ENCODE results near the gene RAE1. TPM values are rescaled to one million over a fixed set of nuclear protein-coding genes. Genes with fewer than 3 reads are reported as not detected.
A peak's percentile ranks its signal among the peaks of the same experiment; 100 is the strongest.
"Not testable (repeated sequence)": the region's sequence is repeated elsewhere in the genome, so short reads cannot be mapped to it uniquely, and the experiment has no call there.

Gene RAE1
- total RNA-seq, 1 experiment from 2014 or later, result 64.1 TPM

- BruUV-seq (replicated peaks), result no TSS peak
- no peaks in the 10 kb centered on the region for H3K36me3 Mint-ChIP-seq (ENCODE audit: insufficient read depth, unreplicated experiment)
- H3K4me3 Mint-ChIP-seq (ENCODE audit: low read depth, unreplicated experiment), result no peak overlapping the region
Measured at GRCh38 chr20:57417051-57417689, 66.1 kb downstream of the RAE1 start.

GRCh38 chr20:57417830-57418780, 67.0 kb downstream of the RAE1 start:
- no peak overlapping the region for H3K4me3 Mint-ChIP-seq (ENCODE audit: low read depth, unreplicated experiment)
- CTCF ChIA-PET, result interaction anchor here (0.6 to 0.8 kb wide), 4 partner anchors 10 to 801 kb away, joined by 3 to 6 read pairs (median 4); no protein-coding TSS in a partner anchor
- no peaks in the 10 kb centered on the region for H3K9me3 Mint-ChIP-seq (ENCODE audit: low read depth, unreplicated experiment)
- intact Hi-C loops (cut with micrococcal nuclease; ENCODE audit: unreplicated experiment), result loop anchor here (2.0 kb wide), 1 partner anchor 35 kb away; no protein-coding TSS in a partner anchor
- no peak for DNase-seq
- no TSS peak for BruUV-seq (replicated peaks)
- H3K36me3 Mint-ChIP-seq (ENCODE audit: insufficient read depth, unreplicated experiment), result no peaks in the 10 kb centered on the region
- H3K27ac Mint-ChIP-seq (ENCODE audit: unreplicated experiment), result no peak overlapping the region
- TF ChIP-seq CTCF (IDR thresholded peaks at IDR 0.05; ENCODE audit: unreplicated experiment), result no peak
- peaks cover 82% of the 10 kb centered on the region for H3K27me3 Mint-ChIP-seq (ENCODE audit: unreplicated experiment)
- H3K4me1 Mint-ChIP-seq (ENCODE audit: low read depth, unreplicated experiment), result peaks cover 23% of the 10 kb centered on the region

More at GRCh38 chr20:57417051-57417689, 66.1 kb downstream of the RAE1 start:
- TF ChIP-seq CTCF (IDR thresholded peaks at IDR 0.05; ENCODE audit: unreplicated experiment), result no peak
- Mint-ChIP-seq H3K27ac (ENCODE audit: unreplicated experiment) (no peak overlapping the region), H3K9me3 (ENCODE audit: low read depth, unreplicated experiment) (no peaks in the 10 kb centered on the region), H3K27me3 (ENCODE audit: unreplicated experiment) (peaks cover 79% of the 10 kb centered on the region), H3K4me1 (ENCODE audit: low read depth, unreplicated experiment) (peaks cover 23% of the 10 kb centered on the region)
- intact Hi-C loops (cut with micrococcal nuclease; ENCODE audit: unreplicated experiment), result no loop called here
- CTCF ChIA-PET, result interaction anchor here (0.6 to 0.8 kb wide), 5 partner anchors 11 to 1685 kb away, joined by 3 to 6 read pairs (median 4); no protein-coding TSS in a partner anchor
- no peak for DNase-seq

- not testable (repeated sequence) for DNase-seq; H3K9me3 Mint-ChIP-seq (ENCODE audit: low read depth, unreplicated experiment); H3K27ac Mint-ChIP-seq (ENCODE audit: unreplicated experiment); H3K4me3 Mint-ChIP-seq (ENCODE audit: low read depth, unreplicated experiment); H3K36me3 Mint-ChIP-seq (ENCODE audit: insufficient read depth, unreplicated experiment); BruUV-seq (replicated peaks)
- H3K4me1 Mint-ChIP-seq (ENCODE audit: low read depth, unreplicated experiment), result peaks cover 23% of the 10 kb centered on the region
- H3K27me3 Mint-ChIP-seq (ENCODE audit: unreplicated experiment), result peaks cover 84% of the 10 kb centered on the region
- CTCF ChIA-PET, result interaction anchor here (0.5 to 1.8 kb wide), 3 partner anchors 15 to 814 kb away, joined by 3 to 4 read pairs (median 3); no protein-coding TSS in a partner anchor
- intact Hi-C loops (cut with micrococcal nuclease; ENCODE audit: unreplicated experiment), result loop anchor here (2.0 kb wide), 1 partner anchor 37 kb away; no protein-coding TSS in a partner anchor
Measured at GRCh38 chr20:57419479-57419878, 68.4 kb downstream of the RAE1 start.

GRCh38 chr20:57420571-57421252, 69.7 kb downstream of the RAE1 start:
- Mint-ChIP-seq H3K9me3 (ENCODE audit: low read depth, unreplicated experiment) (no peaks in the 10 kb centered on the region), H3K36me3 (ENCODE audit: insufficient read depth, unreplicated experiment) (no peaks in the 10 kb centered on the region), H3K27ac (ENCODE audit: unreplicated experiment) (no peak overlapping the region), H3K4me3 (ENCODE audit: low read depth, unreplicated experiment) (no peak overlapping the region), H3K4me1 (ENCODE audit: low read depth, unreplicated experiment) (peaks cover 30% of the 10 kb centered on the region), H3K27me3 (ENCODE audit: unreplicated experiment) (peaks cover 91% of the 10 kb centered on the region)
- no TSS peak for BruUV-seq (replicated peaks)
- no peak for TF ChIP-seq CTCF (IDR thresholded peaks at IDR 0.05; ENCODE audit: unreplicated experiment)
- DNase-seq, result peak; percentile 56
- CTCF ChIA-PET, result interaction anchor here (0.8 to 1.8 kb wide), 5 partner anchors 12 to 53 kb away, joined by 3 to 6 read pairs (median 3); no protein-coding TSS in a partner anchor
- intact Hi-C loops (cut with micrococcal nuclease; ENCODE audit: unreplicated experiment), result loop anchor here (1.0 kb wide), 1 partner anchor 75 kb away; no protein-coding TSS in a partner anchor
